SK-N-MC (cell line): ENCODE data around the gene SORBS1.

ENCODE experiments used
- DNase-seq: peaks from one replicate; pipeline ENCODE4 v3.0.0-alpha.2; 2011; ENCODE audit warnings: low read depth, low spot score
- H3K27ac ChIP-seq: fragments of 200-600 bp; sonication (generic); 2 replicates; pipeline ENCODE4 v1.5.1; 2016; ENCODE audit warnings: mixed run types
- H3K36me3 ChIP-seq: fragments of 200-600 bp; sonication (generic); 2 replicates; pipeline ENCODE4 v1.6.1; 2017; ENCODE audit warnings: antibody characterized with exemption, low read length, mixed read lengths; ENCODE audit not compliant: insufficient read depth
- H3K4me3 ChIP-seq: fragments of 200-600 bp; sonication (generic); 2 replicates; pipeline ENCODE4 v1.5.1; 2016
- H3K9ac ChIP-seq: fragments of 200-600 bp; sonication (generic); 2 replicates; pipeline ENCODE4 v1.8.0; 2017; ENCODE audit warnings: mixed run types, mixed read lengths; ENCODE audit not compliant: insufficient read length
- H3K9me3 ChIP-seq: fragments of 200-600 bp; sonication (generic); 2 replicates; pipeline ENCODE4 v1.6.1; 2017; ENCODE audit warnings: low read depth, mild to moderate bottlenecking, antibody characterized with exemption, low read length, moderate library complexity, mixed read lengths
- EZH2 ChIP-seq: fragments of 200-600 bp; sonication (generic); IDR thresholded peaks from one replicate; pipeline ENCODE4 v1.6.1; 2017; ENCODE audit warnings: antibody characterized with exemption
- FOXP2 ChIP-seq: optimal IDR thresholded peaks from 2 replicates; pipeline ENCODE3; 2011; ENCODE audit warnings: mild to moderate bottlenecking, moderate library complexity; ENCODE audit not compliant: insufficient read depth; ENCODE audit errors: extremely low read length, control extremely low read depth
- POLR2AphosphoS5 ChIP-seq: IDR thresholded peaks from 2 replicates; pipeline ENCODE4 v1.6.1; 2012; ENCODE audit warnings: mild to moderate bottlenecking, low read depth, low read length, borderline replicate concordance

Gene SORBS1

GRCh38 chr10:95437669-95438068, 123.5 kb downstream of the SORBS1 start:
- Histone ChIP-seq H3K4me3 (no peak overlapping the region), H3K36me3 (no peaks in the 10 kb centered on the region), H3K9me3 (no peaks in the 10 kb centered on the region), H3K27ac (no peak overlapping the region), H3K9ac (no peak overlapping the region)
- no peak for DNase-seq
- TF ChIP-seq EZH2 (no peak), POLR2AphosphoS5 (no peak), FOXP2 (no peak)

- Histone ChIP-seq H3K9ac (no peak overlapping the region), H3K9me3 (no peaks in the 10 kb centered on the region), H3K36me3 (no peaks in the 10 kb centered on the region), H3K4me3 (no peak overlapping the region), H3K27ac (no peak overlapping the region)
- no peak for DNase-seq
- no peak for TF ChIP-seq FOXP2
- no peak for TF ChIP-seq EZH2
- TF ChIP-seq POLR2AphosphoS5: no peak
Observed at GRCh38 chr10:95435548-95436279, 125.5 kb downstream of the SORBS1 start.

GRCh38 chr10:95434583-95434982, 126.6 kb downstream of the SORBS1 start:
- Histone ChIP-seq H3K27ac (no peak overlapping the region), H3K4me3 (no peak overlapping the region), H3K9me3 (no peaks in the 10 kb centered on the region), H3K9ac (no peak overlapping the region), H3K36me3 (no peaks in the 10 kb centered on the region)
- TF ChIP-seq POLR2AphosphoS5 (no peak), EZH2 (no peak), FOXP2 (no peak)
- no peak for DNase-seq

- no peaks in the 10 kb centered on the region for H3K36me3 ChIP-seq
- no peaks in the 10 kb centered on the region for H3K9me3 ChIP-seq
- H3K9ac ChIP-seq: no peak overlapping the region
- H3K4me3 ChIP-seq: no peak overlapping the region
- TF ChIP-seq EZH2 (no peak), FOXP2 (no peak), POLR2AphosphoS5 (no peak)
- DNase-seq: no peak
- H3K27ac ChIP-seq: no peak overlapping the region
Observed at GRCh38 chr10:95431900-95432342, 129.2 kb downstream of the SORBS1 start.

- DNase-seq: no peak
- no peak overlapping the region for H3K4me3 ChIP-seq
- no peaks in the 10 kb centered on the region for H3K36me3 ChIP-seq
- no peaks in the 10 kb centered on the region for H3K9me3 ChIP-seq
- TF ChIP-seq FOXP2 (no peak), POLR2AphosphoS5 (no peak), EZH2 (no peak)
- H3K9ac ChIP-seq: no peak overlapping the region
- no peak overlapping the region for H3K27ac ChIP-seq
Observed at GRCh38 chr10:95430231-95430951, 130.8 kb downstream of the SORBS1 start.

GRCh38 chr10:95429639-95430038, 131.5 kb downstream of the SORBS1 start:
- Histone ChIP-seq H3K36me3 (no peaks in the 10 kb centered on the region), H3K27ac (no peak overlapping the region), H3K4me3 (no peak overlapping the region), H3K9ac (no peak overlapping the region), H3K9me3 (no peaks in the 10 kb centered on the region)
- no peak for DNase-seq
- TF ChIP-seq EZH2 (no peak), FOXP2 (no peak), POLR2AphosphoS5 (no peak)

- Histone ChIP-seq H3K9ac (no peak overlapping the region), H3K27ac (no peak overlapping the region), H3K36me3 (no peaks in the 10 kb centered on the region), H3K4me3 (no peak overlapping the region), H3K9me3 (no peaks in the 10 kb centered on the region)
- TF ChIP-seq POLR2AphosphoS5 (no peak), EZH2 (no peak), FOXP2 (no peak)
- no peak for DNase-seq
Observed at GRCh38 chr10:95428701-95429100, 132.5 kb downstream of the SORBS1 start.

GRCh38 chr10:95426482-95426881, 134.7 kb downstream of the SORBS1 start:
- no peak for DNase-seq
- Histone ChIP-seq H3K9ac (no peak overlapping the region), H3K36me3 (no peaks in the 10 kb centered on the region), H3K4me3 (no peak overlapping the region), H3K9me3 (no peaks in the 10 kb centered on the region), H3K27ac (no peak overlapping the region)
- no peak for TF ChIP-seq POLR2AphosphoS5
- TF ChIP-seq FOXP2: no peak
- no peak for TF ChIP-seq EZH2
